Activated CD8-positive, alpha-beta T cell treated with anti-CD3 and anti-CD28 coated beads, Interleukin-2, amount 10 ng/mL, durations not matched to agents 7 days and 5 days (primary cell): ENCODE measurements around the gene CYSRT1. TPM values are rescaled to one million over a fixed set of nuclear protein-coding genes. Genes with fewer than 3 reads are reported as not detected.
"Not testable (repeated sequence)": the region's sequence is repeated elsewhere in the genome, so short reads cannot be mapped to it uniquely, and the experiment has no call there.

Experiments used
- ATAC-seq: fragments of 150-1000 bp; cut with Tn5 transposase; one replicate; pipeline ENCODE4 v1.10.0; 2021; ENCODE audit warnings: moderate library complexity
- CTCF ChIA-PET: fragments of 350-600 bp; sonication (Branson Sonifier 250); formaldehyde crosslinking; loops from one replicate; lab custom pipeline; 2021; ENCODE audit warnings: antibody characterized with exemption; lab: Charles Lee
- POLR2A ChIA-PET: fragments of 350-600 bp; sonication (Branson Sonifier 250); formaldehyde crosslinking; loops from one replicate; lab custom pipeline; 2021; ENCODE audit warnings: antibody characterized with exemption; lab: Charles Lee
- DNase-seq: peaks from one replicate; pipeline ENCODE4 v3.0.0-alpha.2; 2020
- H3K27ac Mint-ChIP-seq: one replicate; pipeline ENCODE4 v1.8.0; 2021; ENCODE audit warnings: mild to moderate bottlenecking, mixed read lengths
- H3K27me3 Mint-ChIP-seq: one replicate; pipeline ENCODE4 v1.8.0; 2021; ENCODE audit warnings: low read depth, mixed read lengths
- H3K36me3 Mint-ChIP-seq: one replicate; pipeline ENCODE4 v1.8.0; 2021; ENCODE audit warnings: low read depth, mixed read lengths
- H3K4me1 Mint-ChIP-seq: one replicate; pipeline ENCODE4 v1.8.0; 2021; ENCODE audit warnings: low read depth, mixed read lengths
- H3K4me3 Mint-ChIP-seq: one replicate; pipeline ENCODE4 v1.8.0; 2021; ENCODE audit warnings: mild to moderate bottlenecking, mixed read lengths
- H3K9me3 Mint-ChIP-seq: one replicate; pipeline ENCODE4 v1.8.0; 2022; ENCODE audit warnings: mixed read lengths; ENCODE audit not compliant: insufficient read depth
- total RNA-seq, 2 experiments: library from RNA; stranded (reverse); gene quantifications; one replicate each; pipeline ENCODE4 v1.2.3, GENCODE V29; 2021

The CYSRT1 gene
- total RNA-seq, 2 experiments from 2014 or later: 0.42 to 0.50 TPM

GRCh38 chr9:137251490-137252268 is 26.7 kb downstream of the CYSRT1 start:
- ChIA-PET CTCF (no interaction called here), POLR2A (interaction anchor here (5.5 kb wide), 1 partner anchor 10 kb away, joined by 87 read pairs; the partner anchor contains the start of gene TUBB4B)
- Mint-ChIP-seq H3K4me3 (no peak overlapping the region), H3K27me3 (no peaks in the 10 kb centered on the region), H3K27ac (no peak overlapping the region), H3K9me3 (no peaks in the 10 kb centered on the region), H3K36me3 (peaks cover 4% of the 10 kb centered on the region), H3K4me1 (peaks cover 16% of the 10 kb centered on the region)
- ATAC-seq (no peak), DNase-seq (no peak)

DNA sequence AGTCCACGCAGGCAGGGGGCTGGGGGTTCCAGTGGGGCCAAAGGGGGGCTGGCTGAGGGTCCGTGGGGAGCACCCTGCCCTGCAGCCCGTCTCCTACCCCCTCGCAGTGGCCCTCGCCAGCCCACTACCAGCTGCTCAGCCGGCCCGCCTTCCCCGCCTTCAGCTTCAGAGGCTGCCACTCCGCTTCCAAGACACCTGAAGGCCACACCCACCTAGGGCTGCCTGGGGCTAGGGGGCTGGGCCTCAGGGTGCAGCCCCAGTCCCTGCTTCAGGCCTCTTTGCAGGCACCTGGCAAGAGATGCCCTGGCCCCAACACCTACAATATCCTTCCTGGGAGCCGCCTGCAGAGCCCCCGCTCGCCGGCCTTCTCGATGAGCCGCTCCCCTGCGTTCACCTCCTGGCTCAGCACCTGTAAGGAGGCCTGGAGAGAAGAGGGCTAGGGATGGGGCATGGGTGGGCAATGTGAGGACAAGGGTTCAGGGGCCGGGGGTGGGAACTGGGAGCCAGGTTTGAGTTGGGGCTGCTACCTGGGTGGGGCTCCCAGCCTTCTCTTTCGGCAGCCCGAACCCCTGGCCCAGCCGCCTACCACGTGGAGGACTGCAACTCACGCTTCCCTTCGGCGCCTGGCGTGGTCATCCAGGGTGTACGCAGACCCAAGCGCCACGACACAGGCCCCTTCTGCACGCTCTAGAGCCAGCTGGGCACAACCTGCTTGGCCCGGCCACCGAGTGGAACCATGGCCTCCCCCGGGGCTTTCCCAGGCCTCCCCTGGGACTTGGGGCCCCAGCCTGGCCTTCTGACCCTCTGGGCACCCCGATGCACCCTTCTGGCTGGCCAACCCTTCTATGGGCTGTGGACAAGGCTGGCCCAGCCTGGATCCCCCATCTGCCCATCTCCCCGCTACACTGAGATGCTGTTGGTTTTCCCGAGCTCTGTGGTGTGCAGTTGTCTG is 27.9 kb downstream of the CYSRT1 start:
- ChIA-PET POLR2A (interaction anchor here (4.4 to 5.5 kb wide), 2 partner anchors 8 to 11 kb away, joined by 14 to 87 read pairs; partner anchors contain the start of gene TUBB4B), CTCF (interaction anchor here (1.0 to 4.4 kb wide), 2 partner anchors 12 to 16 kb away, joined by 4 to 32 read pairs; partner anchors contain the start of gene TUBB4B)
- DNase-seq (no peak), ATAC-seq (no peak)
- peaks cover 20% of the 10 kb centered on the region for H3K4me1 Mint-ChIP-seq
- no peaks in the 10 kb centered on the region for H3K9me3 Mint-ChIP-seq
- no peaks in the 10 kb centered on the region for H3K27me3 Mint-ChIP-seq
- H3K36me3 Mint-ChIP-seq: peaks cover 8% of the 10 kb centered on the region
- H3K27ac Mint-ChIP-seq: no peak overlapping the region
- no peak overlapping the region for H3K4me3 Mint-ChIP-seq

DNA sequence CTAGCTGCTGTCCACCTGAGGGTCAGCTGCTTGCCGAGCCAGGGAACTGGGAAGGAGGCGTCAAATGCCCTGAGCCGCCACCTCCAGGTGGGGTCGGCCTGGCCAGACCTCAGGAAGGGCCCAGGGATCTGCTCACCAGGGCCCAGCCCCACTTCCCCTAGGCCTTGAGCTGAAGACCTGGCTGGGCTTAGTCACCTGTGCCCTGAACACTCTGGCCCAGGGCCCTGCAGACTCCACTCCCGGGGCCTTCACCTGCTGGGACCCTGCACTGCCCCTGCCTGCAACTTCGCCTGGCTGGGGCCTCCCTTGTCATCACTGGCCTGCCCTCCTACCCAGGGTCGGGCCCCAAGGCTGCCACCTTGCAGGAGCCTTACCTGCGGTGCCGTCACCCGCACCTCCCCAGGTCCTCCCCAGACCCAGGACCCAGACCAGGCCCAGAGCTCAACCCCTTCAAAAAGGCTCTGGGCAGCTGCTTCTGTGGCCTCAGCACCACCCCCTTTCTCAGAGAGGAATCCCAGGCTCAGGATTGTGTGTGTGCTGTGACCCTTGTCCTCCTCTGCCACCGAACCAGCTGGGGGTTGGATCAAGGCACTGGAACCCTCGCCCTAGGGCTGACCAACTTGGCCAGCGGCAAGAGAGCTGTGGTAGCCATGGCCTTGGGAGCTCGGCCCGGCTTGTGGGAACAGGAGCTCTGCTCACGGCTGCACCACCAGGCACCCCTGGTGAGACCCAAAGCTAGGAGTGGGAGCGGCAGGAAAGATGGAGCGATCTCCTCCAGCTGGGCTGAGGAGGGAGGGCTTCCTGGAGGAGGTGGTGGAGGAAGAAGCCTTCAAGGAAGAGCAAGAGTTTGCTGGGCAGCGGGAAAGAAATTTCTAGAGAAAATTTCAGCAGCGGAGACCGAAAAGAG is 29.0 kb downstream of the CYSRT1 start:
- CTCF ChIA-PET: interaction anchor here (0.9 to 4.4 kb wide), 4 partner anchors 9 to 225 kb away, joined by 3 to 32 read pairs (median 10); partner anchors contain the start of gene TUBB4B
- H3K4me1 Mint-ChIP-seq: peaks cover 20% of the 10 kb centered on the region
- no peaks in the 10 kb centered on the region for H3K27me3 Mint-ChIP-seq
- H3K27ac Mint-ChIP-seq: peak overlapping the region; percentile 78
- POLR2A ChIA-PET: interaction anchor here (0.6 to 5.5 kb wide), 6 partner anchors 9 to 168 kb away, joined by 3 to 87 read pairs (median 4); partner anchors contain the start of genes MAN1B1 and TUBB4B
- peaks cover 12% of the 10 kb centered on the region for H3K36me3 Mint-ChIP-seq
- H3K4me3 Mint-ChIP-seq: peak overlapping the region; percentile 79
- no peaks in the 10 kb centered on the region for H3K9me3 Mint-ChIP-seq
- no peak for ATAC-seq
- DNase-seq: no peak

DNA sequence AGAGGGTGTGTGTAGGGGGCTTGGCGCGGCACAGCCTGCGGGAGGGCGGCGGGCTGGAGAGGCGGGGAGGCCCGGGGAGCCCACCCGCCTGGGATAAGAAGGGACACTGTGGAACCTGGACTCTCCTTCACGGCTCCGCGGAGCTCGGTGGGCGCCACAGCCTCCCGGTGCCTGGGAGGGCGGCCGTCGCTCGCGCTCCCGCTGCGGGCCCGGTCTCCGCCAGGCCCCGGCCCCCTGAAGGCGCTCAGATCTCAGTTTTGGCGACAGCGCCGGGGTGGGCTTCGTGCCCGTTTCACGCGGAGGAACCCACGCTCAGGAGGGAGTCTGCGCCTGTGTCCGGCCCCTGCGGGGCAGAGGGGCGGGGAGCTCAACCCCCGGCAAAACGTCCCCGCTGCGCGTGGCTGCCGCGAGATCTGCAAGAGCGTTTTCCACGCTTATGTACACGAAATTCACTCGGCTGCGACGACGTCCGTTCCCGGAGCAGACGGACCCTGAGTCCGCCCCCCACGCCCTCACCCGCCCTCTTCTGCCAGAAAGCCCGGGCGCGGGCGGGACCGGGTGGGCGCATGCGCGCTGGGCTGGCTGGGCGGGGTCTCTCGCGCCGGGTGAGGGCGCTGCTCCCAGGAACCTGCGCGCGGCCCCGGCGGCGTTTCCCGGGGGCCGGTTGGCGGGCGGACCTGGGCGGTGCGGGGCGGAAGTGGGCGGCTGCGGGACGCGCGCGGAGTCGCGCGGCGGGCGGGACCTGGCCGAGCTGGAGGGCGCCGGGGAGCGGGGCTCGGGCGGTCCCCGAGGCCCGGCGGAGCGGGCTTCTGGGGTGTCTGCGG is 29.9 kb downstream of the CYSRT1 start, which contains the start of gene NELFB:
Gene NELFB, plus strand, starts transcription at position 704 of the 824 bp plus-strand sequence.
- Mint-ChIP-seq H3K4me1 (peaks cover 20% of the 10 kb centered on the region), H3K9me3 (no peaks in the 10 kb centered on the region), H3K36me3 (peaks cover 17% of the 10 kb centered on the region), H3K4me3 (peak within 1 kb of the TSS; percentile 91), H3K27me3 (no peaks in the 10 kb centered on the region), H3K27ac (peak within 1 kb of the TSS; percentile 87)
- DNase-seq (peak; percentile 95), ATAC-seq (peak; percentile 91)
- POLR2A ChIA-PET: interaction anchor here (0.6 to 5.5 kb wide), 8 partner anchors 10 to 168 kb away, joined by 3 to 87 read pairs (median 4); partner anchors contain the start of genes MAN1B1, TPRN and TUBB4B
- CTCF ChIA-PET: interaction anchor here (0.9 to 4.4 kb wide), 4 partner anchors 9 to 226 kb away, joined by 3 to 32 read pairs (median 10); partner anchors contain the start of gene TUBB4B

GRCh38 chr9:137255448-137256114 is 30.6 kb downstream of the CYSRT1 start:
- ATAC-seq (no peak), DNase-seq (no peak)
- H3K27ac Mint-ChIP-seq: peak overlapping the region; percentile 87
- peaks cover 17% of the 10 kb centered on the region for H3K36me3 Mint-ChIP-seq
- peak overlapping the region; percentile 91 for H3K4me3 Mint-ChIP-seq
- H3K9me3 Mint-ChIP-seq: no peaks in the 10 kb centered on the region
- POLR2A ChIA-PET: interaction anchor here (0.6 to 5.5 kb wide), 7 partner anchors 11 to 169 kb away, joined by 3 to 87 read pairs (median 4); partner anchors contain the start of genes MAN1B1, TPRN and TUBB4B
- H3K4me1 Mint-ChIP-seq: peaks cover 20% of the 10 kb centered on the region
- CTCF ChIA-PET: interaction anchor here (1.0 to 4.4 kb wide), 5 partner anchors 10 to 27 kb away, joined by 3 to 32 read pairs (median 5); partner anchors contain the start of gene TUBB4B
- H3K27me3 Mint-ChIP-seq: no peaks in the 10 kb centered on the region

DNA sequence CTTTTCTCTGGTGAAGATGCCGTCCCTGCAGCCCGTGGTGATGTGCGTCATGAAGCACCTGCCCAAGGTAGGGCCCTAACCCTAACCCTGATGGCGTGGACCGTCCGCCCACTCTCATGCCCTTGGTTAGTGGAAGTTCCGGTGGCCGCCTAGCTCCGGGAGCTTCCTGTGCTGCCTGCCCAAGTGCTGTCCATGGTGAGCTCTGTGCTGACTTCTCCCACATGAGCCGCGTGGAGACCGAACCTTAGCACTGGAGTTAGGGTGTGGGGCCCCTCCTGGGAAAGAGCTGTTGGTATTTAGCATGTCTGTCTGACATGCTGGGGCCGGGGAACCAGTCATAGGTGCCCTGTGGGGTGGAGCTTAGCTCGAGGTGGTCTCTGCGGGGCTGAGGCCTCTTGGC is 31.4 kb downstream of the CYSRT1 start:
- ChIA-PET POLR2A (interaction anchor here (0.6 to 5.5 kb wide), 4 partner anchors 12 to 24 kb away, joined by 3 to 87 read pairs (median 8); partner anchors contain the start of gene TUBB4B), CTCF (interaction anchor here (1.0 to 4.4 kb wide), 3 partner anchors 16 to 26 kb away, joined by 3 to 32 read pairs (median 5); partner anchors contain the start of gene TUBB4B)
- ATAC-seq (no peak), DNase-seq (no peak)
- H3K27me3 Mint-ChIP-seq: no peaks in the 10 kb centered on the region
- peak overlapping the region; percentile 91 for H3K4me3 Mint-ChIP-seq
- H3K36me3 Mint-ChIP-seq: peaks cover 18% of the 10 kb centered on the region
- H3K4me1 Mint-ChIP-seq: peaks cover 20% of the 10 kb centered on the region
- H3K9me3 Mint-ChIP-seq: no peaks in the 10 kb centered on the region
- H3K27ac Mint-ChIP-seq: peak overlapping the region; percentile 25

DNA sequence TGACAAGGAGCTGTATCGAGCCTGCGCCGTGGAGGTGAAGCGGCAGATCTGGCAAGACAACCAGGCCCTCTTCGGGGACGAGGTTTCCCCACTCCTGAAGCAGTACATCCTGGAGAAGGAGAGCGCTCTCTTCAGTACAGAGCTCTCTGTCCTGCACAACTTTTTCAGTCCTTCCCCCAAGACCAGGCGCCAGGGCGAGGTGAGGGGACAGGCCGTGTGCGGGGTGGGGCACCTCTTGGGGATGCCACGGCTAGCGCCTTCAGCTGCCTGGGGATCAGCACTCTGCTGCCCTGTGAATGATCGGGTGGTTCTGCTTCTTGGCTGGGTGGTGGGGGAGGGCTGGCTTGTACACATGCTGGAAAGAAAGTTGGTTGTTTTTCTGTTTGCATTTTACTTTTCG is 31.9 kb downstream of the CYSRT1 start:
- DNase-seq (no peak), ATAC-seq (no peak)
- Mint-ChIP-seq H3K9me3 (no peaks in the 10 kb centered on the region), H3K27me3 (no peaks in the 10 kb centered on the region), H3K4me1 (peaks cover 20% of the 10 kb centered on the region), H3K27ac (no peak overlapping the region), H3K4me3 (peak overlapping the region; percentile 91), H3K36me3 (peaks cover 23% of the 10 kb centered on the region)
- CTCF ChIA-PET: interaction anchor here (1.0 to 4.4 kb wide), 3 partner anchors 16 to 26 kb away, joined by 3 to 32 read pairs (median 5); partner anchors contain the start of gene TUBB4B
- POLR2A ChIA-PET: interaction anchor here (1.0 to 5.5 kb wide), 3 partner anchors 12 to 20 kb away, joined by 3 to 87 read pairs (median 14); partner anchors contain the start of gene TUBB4B

DNA sequence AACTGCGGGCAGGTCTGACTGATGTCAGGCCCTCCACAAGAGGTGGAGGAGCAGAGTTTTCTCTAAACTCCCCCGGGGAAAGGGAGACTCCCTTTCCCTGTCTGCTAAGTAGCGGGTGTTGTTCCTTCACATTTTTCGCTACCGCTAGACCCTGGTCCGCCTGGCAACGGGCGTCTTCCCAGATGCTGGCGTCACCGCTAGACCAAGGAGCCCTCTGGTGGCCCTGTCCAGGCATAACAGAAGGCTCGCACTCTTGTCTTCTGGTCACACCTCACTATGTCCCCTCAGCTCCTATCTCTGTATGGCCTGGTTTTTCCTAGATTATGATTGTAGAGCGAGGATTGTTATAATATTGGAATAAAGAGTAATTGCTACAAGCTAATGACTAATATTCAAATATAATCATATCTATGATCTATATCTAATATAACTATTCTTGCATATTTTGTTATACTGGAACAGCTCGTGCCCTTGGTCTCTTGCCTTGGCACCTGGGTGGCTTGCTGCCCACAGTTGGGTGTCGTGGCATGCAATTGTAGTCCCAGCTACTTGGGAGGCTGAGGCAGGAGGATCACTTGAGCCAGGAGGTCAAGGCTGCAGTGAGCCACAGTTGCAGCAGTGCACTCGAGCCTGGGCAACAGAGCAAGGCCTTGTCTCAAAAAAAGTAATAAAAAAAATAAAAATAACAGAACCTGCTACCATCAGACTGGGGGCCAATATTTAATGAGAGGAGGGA is 37.4 kb downstream of the CYSRT1 start:
- H3K9me3 Mint-ChIP-seq, H3K27ac Mint-ChIP-seq, H3K4me3 Mint-ChIP-seq, ATAC-seq, POLR2A ChIA-PET, H3K4me1 Mint-ChIP-seq, DNase-seq, H3K27me3 Mint-ChIP-seq: not testable (repeated sequence)
- H3K36me3 Mint-ChIP-seq: peaks cover 22% of the 10 kb centered on the region
- CTCF ChIA-PET: interaction anchor here (1.8 kb wide), 1 partner anchor 15 kb away, joined by 6 read pairs; the partner anchor contains the start of gene TOR4A

- no peak for ATAC-seq
- POLR2A ChIA-PET: no interaction called here
- H3K36me3 Mint-ChIP-seq: peaks cover 28% of the 10 kb centered on the region
- H3K4me3 Mint-ChIP-seq: no peak overlapping the region
- H3K9me3 Mint-ChIP-seq: no peaks in the 10 kb centered on the region
- H3K27ac Mint-ChIP-seq: no peak overlapping the region
- CTCF ChIA-PET: no interaction called here
- no peak for DNase-seq
- no peaks in the 10 kb centered on the region for H3K27me3 Mint-ChIP-seq
- peaks cover 3% of the 10 kb centered on the region for H3K4me1 Mint-ChIP-seq
Measured at GRCh38 chr9:137262909-137263285, 37.9 kb downstream of the CYSRT1 start.
